Measurements from ENCODE around the gene ZNF324B.

DNA sequence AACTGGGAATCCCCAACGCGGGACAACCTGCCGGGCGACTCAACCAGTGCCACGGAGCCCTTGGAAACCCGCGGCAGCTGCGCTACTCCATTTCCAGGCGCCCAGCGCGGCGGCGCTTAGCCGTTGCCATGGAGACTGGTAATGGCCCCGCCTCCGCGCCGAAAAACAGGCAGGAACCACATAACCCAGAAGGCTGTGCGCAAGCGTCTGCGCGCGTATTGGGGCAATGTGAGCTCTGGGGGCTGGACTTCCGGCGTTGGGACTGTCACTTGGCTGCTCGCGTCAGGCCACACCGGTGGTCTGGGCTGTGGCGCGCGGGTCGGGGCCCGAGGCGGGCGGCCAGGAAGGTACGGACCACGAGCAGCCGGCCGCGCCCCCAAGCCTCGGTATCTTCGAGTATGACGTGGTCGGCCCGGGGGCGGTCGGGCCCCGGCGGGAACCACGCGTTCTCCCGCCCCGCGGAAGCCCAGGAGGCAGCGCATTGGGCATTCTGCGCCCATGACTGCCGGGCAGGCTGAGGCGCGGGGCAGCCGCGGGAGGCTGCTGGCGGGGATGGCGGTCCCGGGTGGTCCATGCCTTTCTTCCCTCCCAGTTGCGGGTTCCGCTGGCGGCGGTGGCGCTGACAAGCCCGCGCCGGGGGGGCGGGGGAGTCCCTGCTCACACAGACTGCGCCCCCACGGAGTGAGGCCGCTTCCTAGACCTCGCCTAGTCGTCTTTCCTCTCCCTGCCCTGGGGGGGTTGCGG lies at the start of gene ZNF324B:
- TF ChIP-seq, protein P1, sequence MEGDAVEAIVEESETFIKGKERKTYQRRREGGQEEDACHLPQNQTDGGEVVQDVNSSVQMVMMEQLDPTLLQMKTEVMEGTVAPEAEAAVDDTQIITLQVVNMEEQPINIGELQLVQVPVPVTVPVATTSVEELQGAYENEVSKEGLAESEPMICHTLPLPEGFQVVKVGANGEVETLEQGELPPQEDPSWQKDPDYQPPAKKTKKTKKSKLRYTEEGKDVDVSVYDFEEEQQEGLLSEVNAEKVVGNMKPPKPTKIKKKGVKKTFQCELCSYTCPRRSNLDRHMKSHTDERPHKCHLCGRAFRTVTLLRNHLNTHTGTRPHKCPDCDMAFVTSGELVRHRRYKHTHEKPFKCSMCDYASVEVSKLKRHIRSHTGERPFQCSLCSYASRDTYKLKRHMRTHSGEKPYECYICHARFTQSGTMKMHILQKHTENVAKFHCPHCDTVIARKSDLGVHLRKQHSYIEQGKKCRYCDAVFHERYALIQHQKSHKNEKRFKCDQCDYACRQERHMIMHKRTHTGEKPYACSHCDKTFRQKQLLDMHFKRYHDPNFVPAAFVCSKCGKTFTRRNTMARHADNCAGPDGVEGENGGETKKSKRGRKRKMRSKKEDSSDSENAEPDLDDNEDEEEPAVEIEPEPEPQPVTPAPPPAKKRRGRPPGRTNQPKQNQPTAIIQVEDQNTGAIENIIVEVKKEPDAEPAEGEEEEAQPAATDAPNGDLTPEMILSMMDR (IDR thresholded peaks at IDR 0.05) = peak in 1 of 6 experiments; percentile 4
- TF ChIP-seq POLR2A (IDR thresholded peaks at IDR 0.05) = peak in 1 of 2 donors; percentile 70
